Lower leg skin (tissue), 4 donors: ENCODE results near the gene ITSN1. TPM values are rescaled to one million over a fixed set of nuclear protein-coding genes. Genes with fewer than 3 reads are reported as not detected.
A peak's percentile ranks its signal among the peaks of the same experiment; 100 is the strongest.

Experiments
- DNase-seq, 2 donors: peaks; one replicate each; pipeline ENCODE4 v3.0.0-alpha.2; 2019; ENCODE audit warnings: low spot score in 2 of 2
- H3K4me3 ChIP-seq: fragments of 200-600 bp; sonication (generic); 2 replicates; pipeline ENCODE4 v1.5.1; 2017; ENCODE audit warnings: mild to moderate bottlenecking, low read depth; ENCODE audit not compliant: poor library complexity, severe bottlenecking
- POLR2A ChIP-seq, 2 donors: fragments of 450-650 bp; IDR thresholded peaks; one replicate each; pipeline ENCODE4 v1.6.1; 2016 to 2017; ENCODE audit warnings: antibody characterized with exemption in 2 of 2, mild to moderate bottlenecking in 1 of 2, moderate library complexity in 1 of 2
- WGBS, 2 donors: methylation state at CpG; one replicate each; pipeline ENCODE4 v1.1.5; 2018; 5-methylcytosine and 5-hydroxymethylcytosine counted together
- intact Hi-C: fragments of 100-400 bp; cut with DNase I; formaldehyde crosslinking; loops from one replicate; pipeline ENCODE4 v1.15.0; 2023; ENCODE audit warnings: low total_unique reads
- total RNA-seq, 4 donors: library from RNA; depleted of rRNA; stranded (reverse); fragments of >200 nt; gene quantifications; one replicate each; pipeline ENCODE4 v1.1.0, GENCODE V29; 2016
- TF ChIP-seq, protein P1 (sequence below), 3 donors: fragments of 450-650 bp; IDR thresholded peaks; one replicate each; pipeline ENCODE4 v1.5.1; 2016; ENCODE audit warnings: antibody characterized with exemption in 3 of 3, mild to moderate bottlenecking in 3 of 3, moderate library complexity in 2 of 3

The ITSN1 gene
- total RNA-seq, 4 donors from 2014 or later, result 17.4 to 39.5 (median 31.7) TPM

DNA sequence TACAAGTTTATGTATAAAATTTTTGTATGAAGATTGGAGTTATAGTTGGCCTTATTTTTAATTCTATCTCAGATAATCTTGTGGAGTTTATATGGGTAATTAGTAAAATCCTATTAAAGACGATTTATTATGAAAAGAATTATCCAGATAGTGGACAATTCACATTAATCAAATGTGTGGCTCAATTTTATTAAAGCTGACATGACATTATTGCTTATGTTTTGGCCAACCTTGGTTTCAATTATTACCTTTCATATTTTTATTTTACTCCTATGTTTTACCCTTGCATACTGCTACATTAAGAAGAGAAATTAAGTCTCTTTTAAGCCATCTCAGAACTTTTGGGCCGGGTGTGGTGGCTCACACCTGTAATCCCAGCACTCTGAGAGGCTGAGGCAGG, 110.0 kb downstream of the ITSN1 start:
- DNase-seq, result no peak
- no peak for TF ChIP-seq POLR2A (IDR thresholded peaks at IDR 0.05)
- TF ChIP-seq, protein P1, sequence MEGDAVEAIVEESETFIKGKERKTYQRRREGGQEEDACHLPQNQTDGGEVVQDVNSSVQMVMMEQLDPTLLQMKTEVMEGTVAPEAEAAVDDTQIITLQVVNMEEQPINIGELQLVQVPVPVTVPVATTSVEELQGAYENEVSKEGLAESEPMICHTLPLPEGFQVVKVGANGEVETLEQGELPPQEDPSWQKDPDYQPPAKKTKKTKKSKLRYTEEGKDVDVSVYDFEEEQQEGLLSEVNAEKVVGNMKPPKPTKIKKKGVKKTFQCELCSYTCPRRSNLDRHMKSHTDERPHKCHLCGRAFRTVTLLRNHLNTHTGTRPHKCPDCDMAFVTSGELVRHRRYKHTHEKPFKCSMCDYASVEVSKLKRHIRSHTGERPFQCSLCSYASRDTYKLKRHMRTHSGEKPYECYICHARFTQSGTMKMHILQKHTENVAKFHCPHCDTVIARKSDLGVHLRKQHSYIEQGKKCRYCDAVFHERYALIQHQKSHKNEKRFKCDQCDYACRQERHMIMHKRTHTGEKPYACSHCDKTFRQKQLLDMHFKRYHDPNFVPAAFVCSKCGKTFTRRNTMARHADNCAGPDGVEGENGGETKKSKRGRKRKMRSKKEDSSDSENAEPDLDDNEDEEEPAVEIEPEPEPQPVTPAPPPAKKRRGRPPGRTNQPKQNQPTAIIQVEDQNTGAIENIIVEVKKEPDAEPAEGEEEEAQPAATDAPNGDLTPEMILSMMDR (IDR thresholded peaks at IDR 0.05), result no peak

GRCh38 chr21:33753886-33754285, 111.6 kb downstream of the ITSN1 start:
- no peak overlapping the region for H3K4me3 ChIP-seq
- intact Hi-C loops, result no loop called here
- no peak for DNase-seq
- no peak for TF ChIP-seq POLR2A (IDR thresholded peaks at IDR 0.05)
- TF ChIP-seq, protein P1 (IDR thresholded peaks at IDR 0.05), result no peak
- WGBS, 2 donors, result 71 to 73% methylated on average over 1 of the region's 1 CpG

More for the DNA sequence above, 110.0 kb downstream of the ITSN1 start:
- WGBS, 2 donors, result 77 to 80% methylated on average over 2 of the region's 2 CpGs
- no peak overlapping the region for H3K4me3 ChIP-seq
- intact Hi-C loops, result no loop called here

GRCh38 chr21:33754481-33754880, 112.2 kb downstream of the ITSN1 start:
- intact Hi-C loops, result no loop called here

DNA sequence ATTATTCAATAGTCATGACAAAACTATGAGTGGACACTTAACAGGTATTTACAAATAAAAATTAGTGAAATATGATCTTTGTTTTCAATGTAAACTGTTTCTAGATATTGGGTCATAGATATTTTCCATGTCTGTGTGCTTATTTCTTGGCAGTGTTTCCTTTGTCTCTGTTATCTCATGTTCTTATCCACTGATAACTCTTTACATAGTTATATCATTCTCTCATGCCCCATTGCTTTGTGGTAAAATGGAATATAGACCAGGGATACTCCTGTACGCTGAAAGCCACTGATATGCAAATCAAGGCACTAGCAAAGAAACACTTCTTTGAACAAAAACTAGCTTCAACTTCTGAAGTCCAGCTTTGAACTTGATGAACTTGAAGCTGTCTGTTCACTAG, 113.1 kb downstream of the ITSN1 start:
- TF ChIP-seq, protein P1 (IDR thresholded peaks at IDR 0.05), result no peak
- TF ChIP-seq POLR2A (IDR thresholded peaks at IDR 0.05), result no peak
- no peak for DNase-seq
- H3K4me3 ChIP-seq, result no peak overlapping the region
- intact Hi-C loops, result no loop called here
- WGBS, 2 donors, result 65 to 78% methylated on average over 1 of the region's 1 CpG

More at GRCh38 chr21:33754481-33754880, 112.2 kb downstream of the ITSN1 start:
- 44 to 59% methylated on average over 4 of the region's 4 CpGs for WGBS, 2 donors
- no peak for TF ChIP-seq POLR2A (IDR thresholded peaks at IDR 0.05)
- TF ChIP-seq, protein P1 (IDR thresholded peaks at IDR 0.05), result no peak
- H3K4me3 ChIP-seq, result no peak overlapping the region
- no peak for DNase-seq

GRCh38 chr21:33760641-33761440, 118.5 kb downstream of the ITSN1 start:
- TF ChIP-seq, protein P1 (IDR thresholded peaks at IDR 0.05), result no peak
- TF ChIP-seq POLR2A (IDR thresholded peaks at IDR 0.05), result no peak
- WGBS, 2 donors, result 49 to 53% methylated on average over 9 of the region's 9 CpGs
- H3K4me3 ChIP-seq, result no peak overlapping the region
- peak in 1 of 2 donors; percentile 18 for DNase-seq
- intact Hi-C loops, result no loop called here
